ENCODE measurements around the gene RPL29.

Gene RPL29

DNA sequence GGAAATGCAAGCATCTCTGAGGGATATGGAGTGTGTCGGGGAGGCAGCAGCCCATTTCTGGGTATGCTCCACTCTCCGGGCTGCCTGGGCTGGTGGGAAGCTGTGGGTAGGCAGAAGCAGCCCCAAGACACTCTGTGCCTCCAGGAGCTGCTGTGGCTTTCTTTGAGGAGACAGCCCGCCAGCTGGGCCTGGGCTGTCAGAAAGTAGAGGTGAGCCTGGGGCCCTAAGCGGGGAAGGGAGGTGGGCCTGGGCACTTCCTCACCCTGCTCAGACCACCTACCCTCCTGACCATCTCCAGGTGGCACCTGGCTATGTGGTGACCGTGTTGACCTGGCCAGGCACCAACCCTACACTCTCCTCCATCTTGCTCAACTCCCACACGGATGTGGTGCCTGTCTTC lies 10.6 kb downstream of the RPL29 start:
- H3K9me3 ChIP-seq (ENCODE audit: insufficient read depth, low read length), result no peaks in the 10 kb centered on the region
- H3K27ac ChIP-seq (ENCODE audit: low read depth, low read length), result no peak overlapping the region
- no peaks in the 10 kb centered on the region for H4K20me1 ChIP-seq (ENCODE audit: low read depth, low read length)
- no peaks in the 10 kb centered on the region for H3K27me3 ChIP-seq (ENCODE audit: low read length)
- H3K79me2 ChIP-seq (ENCODE audit: insufficient read depth, low read length), result peaks cover 7% of the 10 kb centered on the region; the same call in 1 of the 2 replicates
- no peaks in the 10 kb centered on the region for H3K36me3 ChIP-seq (ENCODE audit: low read length)
- no peak overlapping the region for H2AFZ ChIP-seq (ENCODE audit: low read depth, low read length, severe bottlenecking)
- no peak overlapping the region for H3K9ac ChIP-seq (ENCODE audit: low read length)
- TF ChIP-seq EZH2phosphoT487 (conservative IDR thresholded peaks at IDR 0.05; ENCODE audit: low read length), result no peak
- TF ChIP-seq, protein P1, sequence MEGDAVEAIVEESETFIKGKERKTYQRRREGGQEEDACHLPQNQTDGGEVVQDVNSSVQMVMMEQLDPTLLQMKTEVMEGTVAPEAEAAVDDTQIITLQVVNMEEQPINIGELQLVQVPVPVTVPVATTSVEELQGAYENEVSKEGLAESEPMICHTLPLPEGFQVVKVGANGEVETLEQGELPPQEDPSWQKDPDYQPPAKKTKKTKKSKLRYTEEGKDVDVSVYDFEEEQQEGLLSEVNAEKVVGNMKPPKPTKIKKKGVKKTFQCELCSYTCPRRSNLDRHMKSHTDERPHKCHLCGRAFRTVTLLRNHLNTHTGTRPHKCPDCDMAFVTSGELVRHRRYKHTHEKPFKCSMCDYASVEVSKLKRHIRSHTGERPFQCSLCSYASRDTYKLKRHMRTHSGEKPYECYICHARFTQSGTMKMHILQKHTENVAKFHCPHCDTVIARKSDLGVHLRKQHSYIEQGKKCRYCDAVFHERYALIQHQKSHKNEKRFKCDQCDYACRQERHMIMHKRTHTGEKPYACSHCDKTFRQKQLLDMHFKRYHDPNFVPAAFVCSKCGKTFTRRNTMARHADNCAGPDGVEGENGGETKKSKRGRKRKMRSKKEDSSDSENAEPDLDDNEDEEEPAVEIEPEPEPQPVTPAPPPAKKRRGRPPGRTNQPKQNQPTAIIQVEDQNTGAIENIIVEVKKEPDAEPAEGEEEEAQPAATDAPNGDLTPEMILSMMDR (IDR thresholded peaks at IDR 0.05; ENCODE audit: insufficient read depth, low read length, poor library complexity, severe bottlenecking), result no peak
- H3K4me2 ChIP-seq (ENCODE audit: low read depth, low read length, poor library complexity, severe bottlenecking), result no peak overlapping the region
- H3F3A ChIP-seq (ENCODE audit: insufficient read depth), result peaks cover 19% of the 10 kb centered on the region
- H3K4me3 ChIP-seq (ENCODE audit: insufficient read depth, low read length, poor library complexity, severe bottlenecking), result no peak overlapping the region
- no peaks in the 10 kb centered on the region for H3K9me2 ChIP-seq (replicated peaks; ENCODE audit: insufficient read depth, low read length)

DNA sequence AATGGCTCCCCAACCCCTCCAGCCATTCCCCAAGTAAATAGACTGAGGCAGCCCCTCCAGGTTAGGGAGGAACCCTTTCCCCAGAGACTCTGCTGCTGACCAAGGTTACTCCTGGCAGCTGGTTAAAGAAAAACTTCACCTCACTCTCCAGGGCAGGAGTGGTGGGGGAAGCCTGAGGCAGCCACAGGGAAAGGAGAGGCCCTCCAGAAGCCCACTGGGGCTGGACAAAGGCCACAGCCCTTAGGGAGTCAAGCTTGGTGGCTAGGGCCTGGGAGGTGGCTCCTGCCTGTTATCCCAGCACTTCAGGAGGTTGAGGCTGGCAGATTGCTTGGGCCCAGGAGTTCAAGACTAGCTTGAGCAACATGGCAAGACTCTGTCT lies 11.4 kb downstream of the RPL29 start:
- no peaks in the 10 kb centered on the region for H3K36me3 ChIP-seq (ENCODE audit: low read length)
- peaks cover 7% of the 10 kb centered on the region; the same call in 1 of the 2 replicates for H3K79me2 ChIP-seq (ENCODE audit: insufficient read depth, low read length)
- H3K27ac ChIP-seq (ENCODE audit: low read depth, low read length), result peak overlapping the region; percentile 43
- no peak overlapping the region for H3K9ac ChIP-seq (ENCODE audit: low read length)
- no peak overlapping the region for H2AFZ ChIP-seq (ENCODE audit: low read depth, low read length, severe bottlenecking)
- H3K4me3 ChIP-seq (ENCODE audit: insufficient read depth, low read length, poor library complexity, severe bottlenecking), result no peak overlapping the region
- no peaks in the 10 kb centered on the region for H4K20me1 ChIP-seq (ENCODE audit: low read depth, low read length)
- H3K27me3 ChIP-seq (ENCODE audit: low read length), result no peaks in the 10 kb centered on the region
- H3K4me2 ChIP-seq (ENCODE audit: low read depth, low read length, poor library complexity, severe bottlenecking), result peak overlapping the region; percentile 82
- TF ChIP-seq, protein P1 (IDR thresholded peaks at IDR 0.05; ENCODE audit: insufficient read depth, low read length, poor library complexity, severe bottlenecking), result no peak
- TF ChIP-seq EZH2phosphoT487 (conservative IDR thresholded peaks at IDR 0.05; ENCODE audit: low read length), result no peak
- H3F3A ChIP-seq (ENCODE audit: insufficient read depth), result peaks cover 15% of the 10 kb centered on the region
- H3K9me3 ChIP-seq (ENCODE audit: insufficient read depth, low read length), result no peaks in the 10 kb centered on the region
- H3K9me2 ChIP-seq (replicated peaks; ENCODE audit: insufficient read depth, low read length), result no peaks in the 10 kb centered on the region

GRCh38 chr3:51983578-51984268 lies 12.0 kb downstream of the RPL29 start:
- Histone ChIP-seq H3K9me3 (ENCODE audit: insufficient read depth, low read length) (no peaks in the 10 kb centered on the region), H3K9me2 (replicated peaks; ENCODE audit: insufficient read depth, low read length) (no peaks in the 10 kb centered on the region), H3K27me3 (ENCODE audit: low read length) (no peaks in the 10 kb centered on the region), H3K36me3 (ENCODE audit: low read length) (no peaks in the 10 kb centered on the region), H3F3A (ENCODE audit: insufficient read depth) (peaks cover 15% of the 10 kb centered on the region), H3K4me2 (ENCODE audit: low read depth, low read length, poor library complexity, severe bottlenecking) (peak overlapping the region; percentile 82), H3K27ac (ENCODE audit: low read depth, low read length) (peak overlapping the region; percentile 71), H4K20me1 (ENCODE audit: low read depth, low read length) (no peaks in the 10 kb centered on the region), H3K4me3 (ENCODE audit: insufficient read depth, low read length, poor library complexity, severe bottlenecking) (peak overlapping the region; percentile 75), H3K9ac (ENCODE audit: low read length) (peak overlapping the region; percentile 71), H2AFZ (ENCODE audit: low read depth, low read length, severe bottlenecking) (peak overlapping the region; percentile 56), H3K79me2 (ENCODE audit: insufficient read depth, low read length) (peaks cover 7% of the 10 kb centered on the region; the same call in 1 of the 2 replicates)
- TF ChIP-seq, protein P1 (IDR thresholded peaks at IDR 0.05; ENCODE audit: insufficient read depth, low read length, poor library complexity, severe bottlenecking), result no peak

Measured in SU-DHL-6 (cell line).